ENCODE data around the gene SLC9B2.

DNA sequence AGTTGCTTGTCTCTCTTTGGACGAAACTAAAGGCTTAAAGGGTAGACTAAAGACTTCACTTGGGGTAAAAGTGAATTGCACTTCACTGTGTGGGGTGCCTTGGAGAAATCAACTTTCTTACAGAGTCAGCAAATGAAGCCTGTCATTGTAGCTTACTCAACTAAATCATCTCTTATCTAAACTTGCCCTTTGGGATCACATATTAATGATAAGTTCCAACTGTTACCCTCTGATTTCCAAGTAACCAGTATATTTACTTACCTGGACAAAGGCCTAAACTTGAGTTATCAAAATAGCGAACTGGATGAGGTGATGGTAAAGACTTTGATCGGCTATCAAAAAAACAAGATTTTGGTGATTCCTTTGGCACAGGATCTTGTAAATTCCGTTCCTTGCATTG, 32.0 kb upstream of the SLC9B2 start:
- TF ChIP-seq, protein P1, sequence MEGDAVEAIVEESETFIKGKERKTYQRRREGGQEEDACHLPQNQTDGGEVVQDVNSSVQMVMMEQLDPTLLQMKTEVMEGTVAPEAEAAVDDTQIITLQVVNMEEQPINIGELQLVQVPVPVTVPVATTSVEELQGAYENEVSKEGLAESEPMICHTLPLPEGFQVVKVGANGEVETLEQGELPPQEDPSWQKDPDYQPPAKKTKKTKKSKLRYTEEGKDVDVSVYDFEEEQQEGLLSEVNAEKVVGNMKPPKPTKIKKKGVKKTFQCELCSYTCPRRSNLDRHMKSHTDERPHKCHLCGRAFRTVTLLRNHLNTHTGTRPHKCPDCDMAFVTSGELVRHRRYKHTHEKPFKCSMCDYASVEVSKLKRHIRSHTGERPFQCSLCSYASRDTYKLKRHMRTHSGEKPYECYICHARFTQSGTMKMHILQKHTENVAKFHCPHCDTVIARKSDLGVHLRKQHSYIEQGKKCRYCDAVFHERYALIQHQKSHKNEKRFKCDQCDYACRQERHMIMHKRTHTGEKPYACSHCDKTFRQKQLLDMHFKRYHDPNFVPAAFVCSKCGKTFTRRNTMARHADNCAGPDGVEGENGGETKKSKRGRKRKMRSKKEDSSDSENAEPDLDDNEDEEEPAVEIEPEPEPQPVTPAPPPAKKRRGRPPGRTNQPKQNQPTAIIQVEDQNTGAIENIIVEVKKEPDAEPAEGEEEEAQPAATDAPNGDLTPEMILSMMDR (IDR thresholded peaks at IDR 0.05), result no peak
- no peak for TF ChIP-seq POLR2A (IDR thresholded peaks at IDR 0.05)

Measured in Peyer's patch (tissue), 4 donors.